Cardiac fibroblast (primary cell): ENCODE data around the gene TCF3.
A peak's percentile ranks its signal among the peaks of the same experiment; 100 is the strongest.

Source experiments
- DNase-seq, 2 donors: peaks; one replicate each; pipeline versions ENCODE4 v3.0.0 to v3.0.0-alpha.2; 2010; ENCODE audit warnings: low read depth in 2 of 2
- H3K4me3 ChIP-seq, 2 donors: replicated peaks in 1 of 2; 1 replicate in 1 of 2; 2 replicates in 1 of 2; pipeline ENCODE4 v1.5.1; 2011; ENCODE audit warnings: low read depth in 2 of 2, low read length in 2 of 2, mild to moderate bottlenecking in 2 of 2, moderate library complexity in 1 of 2
- TF ChIP-seq, protein P1 (sequence below): IDR thresholded peaks from one replicate; pipeline ENCODE4 v1.5.1; 2011; ENCODE audit warnings: low read depth, mild to moderate bottlenecking, low read length, inconsistent platforms

The TCF3 gene

GRCh38 chr19:1626417-1627010 lies 25.9 kb downstream of the TCF3 start:
- DNase-seq, result no peak
- TF ChIP-seq, protein P1, sequence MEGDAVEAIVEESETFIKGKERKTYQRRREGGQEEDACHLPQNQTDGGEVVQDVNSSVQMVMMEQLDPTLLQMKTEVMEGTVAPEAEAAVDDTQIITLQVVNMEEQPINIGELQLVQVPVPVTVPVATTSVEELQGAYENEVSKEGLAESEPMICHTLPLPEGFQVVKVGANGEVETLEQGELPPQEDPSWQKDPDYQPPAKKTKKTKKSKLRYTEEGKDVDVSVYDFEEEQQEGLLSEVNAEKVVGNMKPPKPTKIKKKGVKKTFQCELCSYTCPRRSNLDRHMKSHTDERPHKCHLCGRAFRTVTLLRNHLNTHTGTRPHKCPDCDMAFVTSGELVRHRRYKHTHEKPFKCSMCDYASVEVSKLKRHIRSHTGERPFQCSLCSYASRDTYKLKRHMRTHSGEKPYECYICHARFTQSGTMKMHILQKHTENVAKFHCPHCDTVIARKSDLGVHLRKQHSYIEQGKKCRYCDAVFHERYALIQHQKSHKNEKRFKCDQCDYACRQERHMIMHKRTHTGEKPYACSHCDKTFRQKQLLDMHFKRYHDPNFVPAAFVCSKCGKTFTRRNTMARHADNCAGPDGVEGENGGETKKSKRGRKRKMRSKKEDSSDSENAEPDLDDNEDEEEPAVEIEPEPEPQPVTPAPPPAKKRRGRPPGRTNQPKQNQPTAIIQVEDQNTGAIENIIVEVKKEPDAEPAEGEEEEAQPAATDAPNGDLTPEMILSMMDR, result no peak
- no peak overlapping the region for H3K4me3 ChIP-seq

DNA sequence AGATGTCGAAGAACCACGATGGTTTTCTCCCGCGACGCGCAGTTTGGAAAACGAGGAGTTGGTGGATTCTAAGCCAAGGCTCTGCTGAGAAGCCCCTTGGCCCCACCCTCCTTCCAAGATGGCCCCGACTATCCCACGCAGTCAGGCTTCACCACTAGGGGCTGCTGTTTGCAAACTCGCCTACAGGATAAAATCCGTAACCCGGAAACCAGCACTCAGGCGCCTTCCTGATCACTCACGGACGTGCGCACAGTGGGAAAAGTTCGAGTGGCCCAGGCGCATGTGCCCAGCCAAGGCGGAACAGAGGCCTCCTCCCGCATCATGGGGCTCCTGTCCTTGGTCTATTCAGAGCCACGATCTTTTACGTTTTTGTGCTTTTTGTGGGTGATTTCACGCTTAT lies 28.0 kb downstream of the TCF3 start:
- H3K4me3 ChIP-seq, result no peak overlapping the region
- peak; percentile 47 to 49 for DNase-seq
- TF ChIP-seq, protein P1, result peak; percentile 71

DNA sequence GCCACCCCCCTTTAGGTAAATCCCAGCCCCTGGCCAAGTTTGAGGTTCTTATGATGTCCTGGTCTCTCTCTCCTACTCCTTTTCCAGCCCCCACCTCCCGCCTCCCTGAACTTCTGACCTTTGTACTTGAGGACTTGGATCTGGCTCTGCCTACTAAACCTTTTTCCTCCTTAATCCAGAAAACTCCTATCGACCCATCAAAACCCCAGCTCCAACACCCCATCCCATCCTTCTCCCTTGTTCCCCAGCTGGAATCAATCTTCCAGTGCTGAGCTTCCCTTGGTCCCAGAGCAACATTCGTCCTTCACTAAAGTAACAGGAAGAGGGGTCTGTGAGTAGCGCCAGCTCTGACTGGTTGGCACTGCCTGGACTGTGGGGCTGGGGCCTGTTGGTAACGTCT lies 29.9 kb downstream of the TCF3 start:
- TF ChIP-seq, protein P1, result no peak
- no peak overlapping the region for H3K4me3 ChIP-seq
- DNase-seq, result no peak

DNA sequence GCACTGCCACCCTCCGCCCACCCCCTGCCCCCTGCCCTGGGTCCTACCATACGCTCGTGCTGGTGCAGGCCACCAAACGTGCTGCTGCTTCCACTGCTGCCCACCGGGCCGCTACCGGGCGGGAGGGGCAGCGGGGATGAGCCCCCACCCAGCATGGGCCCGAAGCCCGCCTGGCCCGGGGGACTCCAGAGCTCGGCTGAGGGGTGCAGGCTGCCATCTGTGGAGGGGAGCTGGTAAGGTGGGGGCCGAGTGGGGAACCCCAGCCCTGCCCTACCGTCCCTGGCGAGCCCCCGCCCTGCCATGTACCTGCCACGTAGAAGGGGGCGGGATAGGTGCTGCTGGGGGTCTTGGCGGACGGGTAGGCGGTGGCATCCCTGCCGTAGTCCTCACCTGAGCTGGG lies 30.4 kb downstream of the TCF3 start:
- TF ChIP-seq, protein P1, result no peak
- no peak overlapping the region for H3K4me3 ChIP-seq
- DNase-seq, result no peak

DNA sequence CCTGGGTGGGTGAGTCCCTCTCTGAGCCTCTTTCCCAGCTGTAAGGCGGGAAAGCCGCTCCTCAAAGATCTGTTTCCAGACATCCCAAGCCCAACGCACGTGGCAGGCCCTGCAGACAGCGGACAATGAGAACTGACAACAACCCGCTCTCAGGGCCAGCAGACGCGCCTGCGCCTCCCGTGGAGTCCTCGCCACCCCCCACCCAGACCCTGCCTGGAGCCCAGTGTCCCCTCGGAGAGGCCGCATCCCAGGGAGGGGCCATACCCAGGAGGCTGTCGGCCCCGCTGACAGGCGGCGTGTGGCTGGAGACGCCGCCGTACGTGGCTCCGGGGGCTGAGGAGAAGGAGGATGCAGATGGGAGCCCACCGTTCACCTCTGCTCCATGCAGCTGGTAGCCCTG lies 30.8 kb downstream of the TCF3 start:
- DNase-seq, result no peak
- TF ChIP-seq, protein P1, result no peak
- H3K4me3 ChIP-seq, result no peak overlapping the region

GRCh38 chr19:1621021-1621420 lies 31.4 kb downstream of the TCF3 start:
- TF ChIP-seq, protein P1, result no peak
- no peak overlapping the region for H3K4me3 ChIP-seq
- DNase-seq, result no peak

DNA sequence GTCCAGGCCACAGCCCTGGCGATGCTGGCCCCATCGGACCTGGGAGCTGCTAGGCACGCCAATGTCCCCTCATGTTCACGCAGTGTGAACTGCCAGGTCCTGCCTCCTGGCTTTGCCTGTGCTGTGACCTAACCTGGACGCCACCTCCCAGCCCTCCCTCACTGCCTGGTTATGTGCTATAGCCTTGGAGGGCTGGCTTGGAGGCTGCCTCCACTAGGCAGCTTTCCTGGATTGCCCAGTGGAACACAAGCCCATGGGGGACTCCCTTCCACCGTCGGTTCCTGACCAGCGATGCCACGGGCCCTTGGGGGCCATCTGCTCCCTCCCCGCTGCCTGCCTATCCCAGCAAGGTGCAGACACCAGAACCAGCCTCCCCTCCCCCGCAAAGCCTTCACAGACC lies 31.9 kb downstream of the TCF3 start:
- no peak for DNase-seq
- TF ChIP-seq, protein P1, result no peak
- H3K4me3 ChIP-seq, result no peak overlapping the region
